H1 (cell line): ENCODE data around the gene RPUSD2. TPM values are rescaled to one million over a fixed set of nuclear protein-coding genes. Genes with fewer than 3 reads are reported as not detected.

Experiments used
- polyA plus RNA-seq, 7 experiments: library from polyadenylated mRNA; depleted of rRNA in 3 of 7; stranded (reverse) in 5 of 7; unstranded in 2 of 7; fragments of >200 nt in 5 of 7; fragments of 200-250 nt in 2 of 7; gene quantifications; 1 replicate in 5 of 7; 2 replicates in 1 of 7; 4 replicates in 1 of 7; pipeline versions ENCODE4 v1.2.1 to v1.2.3, GENCODE V29; 2011 to 2013; ENCODE audit warnings: missing spikeins in 2 of 7, mixed read lengths in 2 of 7
- small RNA-seq: library from polyadenylated mRNA; stranded (forward); fragments of <200 nt; extraction: miRNeasy Mini kit (QIAGEN cat#:217004); gene quantifications from one replicate; pipeline ENCODE3, GENCODE V24; 2013; ENCODE audit not compliant: insufficient read depth
- total RNA-seq: library from RNA; stranded (reverse); fragmentation: NEBNext Ultra II Directional; extraction: Animal tissue kit (Norgen Biotek cat#: 25700); gene quantifications from 2 replicates; pipeline ENCODE4 v1.2.1, GENCODE V29; 2021
- TF ChIP-seq, protein P1 (sequence below): IDR thresholded peaks from 2 replicates; pipeline ENCODE4 v1.6.1; 2011; ENCODE audit warnings: low read length, improper control_type of control experiment

RPUSD2 gene
- total and polyA plus RNA-seq, 2 of the 8 experiments (the other 6 are each of a cell fraction or from before 2014, with no cell fraction given), result 14.5 to 28.5 TPM

DNA sequence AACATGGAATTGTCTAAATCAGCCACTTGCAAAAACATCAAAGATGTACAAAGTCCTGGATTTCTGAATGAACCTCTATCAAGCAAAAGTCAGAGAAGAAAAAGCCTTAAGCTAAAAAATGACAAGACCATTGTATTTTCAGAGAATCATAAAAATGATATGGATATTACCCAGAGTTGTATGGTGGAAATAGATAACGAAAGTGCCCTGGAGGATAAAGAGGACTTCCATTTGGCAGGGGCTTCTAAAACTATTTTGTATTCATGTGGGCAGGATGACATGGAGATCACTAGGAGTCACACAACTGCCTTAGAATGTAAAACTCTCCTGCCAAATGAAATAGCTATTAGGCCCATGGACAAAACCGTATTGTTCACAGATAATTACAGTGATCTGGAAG lies 54.3 kb downstream of the RPUSD2 start (continued):
- TF ChIP-seq, protein P1, sequence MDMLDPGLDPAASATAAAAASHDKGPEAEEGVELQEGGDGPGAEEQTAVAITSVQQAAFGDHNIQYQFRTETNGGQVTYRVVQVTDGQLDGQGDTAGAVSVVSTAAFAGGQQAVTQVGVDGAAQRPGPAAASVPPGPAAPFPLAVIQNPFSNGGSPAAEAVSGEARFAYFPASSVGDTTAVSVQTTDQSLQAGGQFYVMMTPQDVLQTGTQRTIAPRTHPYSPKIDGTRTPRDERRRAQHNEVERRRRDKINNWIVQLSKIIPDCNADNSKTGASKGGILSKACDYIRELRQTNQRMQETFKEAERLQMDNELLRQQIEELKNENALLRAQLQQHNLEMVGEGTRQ, result no peak

Small RNA genes lying within 50 kb of the gene (small RNA-seq; reads per million reads assigned to genes)
- not detected for gene RF00017
- not detected for gene RN7SL376P
- gene RNU6-516P, result not detected

Other genes starting within 250 kb of the RPUSD2 start
- gene INAFM2, start 245.6 kb upstream of the RPUSD2 start, total RNA-seq, result 35.1 and 38.2 TPM in 2 replicates
- gene INAFM2, start 245.6 kb upstream of the RPUSD2 start, polyA plus RNA-seq (2011; rRNA removed), result 9.6 and 15.3 TPM in 2 replicates
- 0.33 and 0.78 TPM in 2 replicates for gene CCDC9B, start 228.4 kb upstream of the RPUSD2 start, total RNA-seq
- 0.45 and 0.63 TPM in 2 replicates for gene CCDC9B, start 228.4 kb upstream of the RPUSD2 start, polyA plus RNA-seq (2011; rRNA removed)
- gene PHGR1, start 218.3 kb upstream of the RPUSD2 start, total RNA-seq, result not detected in 2 replicates
- not detected in 2 replicates for gene PHGR1, start 218.3 kb upstream of the RPUSD2 start, polyA plus RNA-seq (2011; rRNA removed)
- 1.2 and 3.4 TPM in 2 replicates for gene DISP2, start 211.1 kb upstream of the RPUSD2 start, total RNA-seq
- gene DISP2, start 211.1 kb upstream of the RPUSD2 start, polyA plus RNA-seq (2011; rRNA removed), result 0.45 and 0.72 TPM in 2 replicates
- 67.4 and 79.4 TPM in 2 replicates for gene KNSTRN, start 186.6 kb upstream of the RPUSD2 start, total RNA-seq
- 18.6 and 25.1 TPM in 2 replicates for gene KNSTRN, start 186.6 kb upstream of the RPUSD2 start, polyA plus RNA-seq (2011; rRNA removed)
- gene IVD, start 163.5 kb upstream of the RPUSD2 start, total RNA-seq, result 78.8 and 80.0 TPM in 2 replicates
- 55.2 and 63.7 TPM in 2 replicates for gene IVD, start 163.5 kb upstream of the RPUSD2 start, polyA plus RNA-seq (2011; rRNA removed)
- gene BAHD1, start 128.3 kb upstream of the RPUSD2 start, total RNA-seq, result 38.9 and 40.0 TPM in 2 replicates
- 15.0 and 23.4 TPM in 2 replicates for gene BAHD1, start 128.3 kb upstream of the RPUSD2 start, polyA plus RNA-seq (2011; rRNA removed)
- gene CHST14, start 98.3 kb upstream of the RPUSD2 start, total RNA-seq, result 17.7 and 20.3 TPM in 2 replicates
- gene CHST14, start 98.3 kb upstream of the RPUSD2 start, polyA plus RNA-seq (2011; rRNA removed), result 13.4 and 15.2 TPM in 2 replicates
- gene CCDC32, start 4.3 kb upstream of the RPUSD2 start, total RNA-seq, result 10.2 and 12.1 TPM in 2 replicates
- 2.9 and 8.9 TPM in 2 replicates for gene CCDC32, start 4.3 kb upstream of the RPUSD2 start, polyA plus RNA-seq (2011; rRNA removed)
- gene KNL1, start 24.9 kb downstream of the RPUSD2 start, total RNA-seq, result 22.3 and 22.5 TPM in 2 replicates
- 2.7 and 4.4 TPM in 2 replicates for gene KNL1, start 24.9 kb downstream of the RPUSD2 start, polyA plus RNA-seq (2011; rRNA removed)
- 41.6 and 42.4 TPM in 2 replicates for gene RAD51, start 125.9 kb downstream of the RPUSD2 start, total RNA-seq
- 25.2 and 32.2 TPM in 2 replicates for gene RAD51, start 125.9 kb downstream of the RPUSD2 start, polyA plus RNA-seq (2011; rRNA removed)
- gene RMDN3, start 186.0 kb downstream of the RPUSD2 start, total RNA-seq, result 24.1 and 25.0 TPM in 2 replicates
- 10.8 and 13.8 TPM in 2 replicates for gene RMDN3, start 186.0 kb downstream of the RPUSD2 start, polyA plus RNA-seq (2011; rRNA removed)
- gene GCHFR, start 194.8 kb downstream of the RPUSD2 start, total RNA-seq, result 22.7 and 25.9 TPM in 2 replicates
- gene GCHFR, start 194.8 kb downstream of the RPUSD2 start, polyA plus RNA-seq (2011; rRNA removed), result 81.5 and 102 TPM in 2 replicates
- gene C15orf62, start 200.7 kb downstream of the RPUSD2 start, total RNA-seq, result 0.56 and 0.57 TPM in 2 replicates
- 0.06 and 0.19 TPM in 2 replicates for gene C15orf62, start 200.7 kb downstream of the RPUSD2 start, polyA plus RNA-seq (2011; rRNA removed)
- 10.7 and 11.2 TPM in 2 replicates for gene ZFYVE19, start 237.8 kb downstream of the RPUSD2 start, total RNA-seq
- 21.8 and 23.7 TPM in 2 replicates for gene ZFYVE19, start 237.8 kb downstream of the RPUSD2 start, polyA plus RNA-seq (2011; rRNA removed)
- gene DNAJC17, start 238.2 kb downstream of the RPUSD2 start, total RNA-seq, result 39.5 and 43.8 TPM in 2 replicates
- gene DNAJC17, start 238.2 kb downstream of the RPUSD2 start, polyA plus RNA-seq (2011; rRNA removed), result 45.4 and 47.2 TPM in 2 replicates